ENCODE measurements around the gene RAB15. TPM values are rescaled to one million over a fixed set of nuclear protein-coding genes. Genes with fewer than 3 reads are reported as not detected.
A peak's percentile ranks its signal among the peaks of the same experiment; 100 is the strongest.

RAB15 gene
- polyA plus RNA-seq, 1 experiment = 7.7 TPM

- CTCF ChIA-PET = no interaction called here
- DNase-seq (ENCODE audit: low read depth) = no peak
- POLR2A ChIA-PET = interaction anchor here (0.6 kb wide), 1 partner anchor 339 kb away, joined by 5 read pairs; no protein-coding TSS in a partner anchor
- Histone ChIP-seq H3K27me3 (ENCODE audit: control insufficient read depth, insufficient read depth, low read length) (peaks cover 1% of the 10 kb centered on the region; the same call in 1 of the 2 replicates), H3K36me3 (ENCODE audit: control insufficient read depth, insufficient read depth, low read length) (no peaks in the 10 kb centered on the region), H3K4me3 (ENCODE audit: low read depth, low read length) (peak overlapping the region; percentile 65)
- no peak for TF ChIP-seq CTCF (IDR thresholded peaks at IDR 0.05; ENCODE audit: insufficient read depth, low read depth, low read length)
These were observed 619 bp downstream of the RAB15 start for GRCh38 chr14:64971491-64971942.

GRCh38 chr14:64970776-64971477 lies 1.2 kb downstream of the RAB15 start:
- ChIA-PET CTCF (interaction anchor here (0.8 to 1.3 kb wide), 2 partner anchors 10 to 16 kb away, joined by 3 to 4 read pairs; partner anchors contain the start of gene FNTB), POLR2A (interaction anchor here (0.6 kb wide), 1 partner anchor 339 kb away, joined by 5 read pairs; no protein-coding TSS in a partner anchor)
- no peaks in the 10 kb centered on the region for H3K36me3 ChIP-seq (ENCODE audit: control insufficient read depth, insufficient read depth, low read length)
- peaks cover 1% of the 10 kb centered on the region; the same call in 1 of the 2 replicates for H3K27me3 ChIP-seq (ENCODE audit: control insufficient read depth, insufficient read depth, low read length)
- no peak for DNase-seq (ENCODE audit: low read depth)
- no peak overlapping the region for H3K4me3 ChIP-seq (ENCODE audit: low read depth, low read length)
- no peak for TF ChIP-seq CTCF (IDR thresholded peaks at IDR 0.05; ENCODE audit: insufficient read depth, low read depth, low read length)

- no peaks in the 10 kb centered on the region for H3K36me3 ChIP-seq (ENCODE audit: control insufficient read depth, insufficient read depth, low read length)
- CTCF ChIA-PET = interaction anchor here (0.6 to 1.3 kb wide), 4 partner anchors 10 to 17 kb away, joined by 3 to 4 read pairs (median 3); partner anchors contain the start of gene FNTB
- DNase-seq (ENCODE audit: low read depth) = no peak
- no peak for TF ChIP-seq CTCF (IDR thresholded peaks at IDR 0.05; ENCODE audit: insufficient read depth, low read depth, low read length)
- POLR2A ChIA-PET = no interaction called here
- H3K4me3 ChIP-seq (ENCODE audit: low read depth, low read length) = no peak overlapping the region
- peaks cover 1% of the 10 kb centered on the region; the same call in 1 of the 2 replicates for H3K27me3 ChIP-seq (ENCODE audit: control insufficient read depth, insufficient read depth, low read length)
These were observed 2.1 kb downstream of the RAB15 start for GRCh38 chr14:64970041-64970440.

GRCh38 chr14:64968651-64969050 lies 3.5 kb downstream of the RAB15 start:
- H3K4me3 ChIP-seq (ENCODE audit: low read depth, low read length) = no peak overlapping the region
- POLR2A ChIA-PET = no interaction called here
- H3K36me3 ChIP-seq (ENCODE audit: control insufficient read depth, insufficient read depth, low read length) = no peaks in the 10 kb centered on the region
- TF ChIP-seq CTCF (IDR thresholded peaks at IDR 0.05; ENCODE audit: insufficient read depth, low read depth, low read length) = no peak
- peaks cover 1% of the 10 kb centered on the region; the same call in 1 of the 2 replicates for H3K27me3 ChIP-seq (ENCODE audit: control insufficient read depth, insufficient read depth, low read length)
- CTCF ChIA-PET = interaction anchor here (1.4 kb wide), 1 partner anchor 18 kb away, joined by 4 read pairs; no protein-coding TSS in a partner anchor
- no peak for DNase-seq (ENCODE audit: low read depth)

- DNase-seq (ENCODE audit: low read depth) = no peak
- H3K27me3 ChIP-seq (ENCODE audit: control insufficient read depth, insufficient read depth, low read length) = peaks cover 1% of the 10 kb centered on the region; the same call in 1 of the 2 replicates
- CTCF ChIA-PET = interaction anchor here (1.4 kb wide), 1 partner anchor 18 kb away, joined by 4 read pairs; no protein-coding TSS in a partner anchor
- TF ChIP-seq CTCF (IDR thresholded peaks at IDR 0.05; ENCODE audit: insufficient read depth, low read depth, low read length) = no peak
- POLR2A ChIA-PET = no interaction called here
- no peaks in the 10 kb centered on the region for H3K36me3 ChIP-seq (ENCODE audit: control insufficient read depth, insufficient read depth, low read length)
- H3K4me3 ChIP-seq (ENCODE audit: low read depth, low read length) = no peak overlapping the region
These were observed 4.0 kb downstream of the RAB15 start for GRCh38 chr14:64968167-64968566.

All from BJ (cell line).